Measurements from ENCODE around the gene PTPRG. TPM values are rescaled to one million over a fixed set of nuclear protein-coding genes. Genes with fewer than 3 reads are reported as not detected.

PTPRG gene
- polyA plus RNA-seq, 1 donor (not counting 4 experiments of a cell fraction or from before 2014, with no cell fraction given): 12.1 TPM

GRCh38 chr3:62015111-62015510, 453.7 kb downstream of the PTPRG start:
- no peak for FAIRE-seq
- Histone ChIP-seq H3K79me2 (ENCODE audit: control insufficient read depth, insufficient read depth, low read length) (no peaks in the 10 kb centered on the region), H4K20me1 (ENCODE audit: control insufficient read depth, extremely low read depth, insufficient read depth, low read length) (no peaks in the 10 kb centered on the region)

GRCh38 chr3:62019906-62020305, 458.5 kb downstream of the PTPRG start:
- H4K20me1 ChIP-seq (ENCODE audit: control insufficient read depth, extremely low read depth, insufficient read depth, low read length): no peaks in the 10 kb centered on the region
- H3K27me3 ChIP-seq (ENCODE audit: control insufficient read depth, extremely low read depth, insufficient read depth, low read length): no peaks in the 10 kb centered on the region
- no peaks in the 10 kb centered on the region for H3K4me1 ChIP-seq (ENCODE audit: control insufficient read depth, extremely low read depth, insufficient read depth, low read length)
- no peaks in the 10 kb centered on the region for H3K79me2 ChIP-seq (ENCODE audit: control insufficient read depth, insufficient read depth, low read length)
- H3K9me1 ChIP-seq (ENCODE audit: control insufficient read depth, extremely low read depth, insufficient read depth, low read length): no peaks in the 10 kb centered on the region
- H3K36me3 ChIP-seq (ENCODE audit: control insufficient read depth in 2 of 2, extremely low read depth in 1 of 2, insufficient read depth in 2 of 2, low read length in 2 of 2): no peaks in the 10 kb centered on the region
- no peak for TF ChIP-seq EZH2 (IDR thresholded peaks at IDR 0.05; ENCODE audit: low read length)
- no peak overlapping the region for H3K4me3 ChIP-seq (ENCODE audit: control insufficient read depth in 2 of 3, extremely low read depth in 1 of 3, insufficient read depth in 2 of 3, low read depth in 1 of 3, low read length in 3 of 3)
- H3K27ac ChIP-seq (ENCODE audit: control insufficient read depth, insufficient read depth, low read length): no peak overlapping the region
- dilution Hi-C loops (cut with MboI; ENCODE audit: extremely low pct_ligation_motif_present, low sequenced_read_pairs): no loop called here
- H2AFZ ChIP-seq (ENCODE audit: control insufficient read depth, low read length): no peak overlapping the region
- DNase-seq (ENCODE audit: low read depth, low spot score) (no peak), FAIRE-seq (no peak)
- H3K9me3 ChIP-seq (ENCODE audit: control insufficient read depth, low read depth, low read length): no peaks in the 10 kb centered on the region
- H3K4me2 ChIP-seq (ENCODE audit: control insufficient read depth, extremely low read depth, insufficient read depth, low read depth, low read length): no peak overlapping the region
- no peak overlapping the region for H3K9ac ChIP-seq (ENCODE audit: control insufficient read depth, extremely low read depth, insufficient read depth, low read length)

More at GRCh38 chr3:62015111-62015510, 453.7 kb downstream of the PTPRG start:
- no peak for DNase-seq (ENCODE audit: low read depth, low spot score)
- Histone ChIP-seq H3K4me3 (ENCODE audit: control insufficient read depth in 2 of 3, extremely low read depth in 1 of 3, insufficient read depth in 2 of 3, low read depth in 1 of 3, low read length in 3 of 3) (no peak overlapping the region), H2AFZ (ENCODE audit: control insufficient read depth, low read length) (no peak overlapping the region), H3K9me3 (ENCODE audit: control insufficient read depth, low read depth, low read length) (no peaks in the 10 kb centered on the region), H3K27ac (ENCODE audit: control insufficient read depth, insufficient read depth, low read length) (no peak overlapping the region), H3K36me3 (ENCODE audit: control insufficient read depth in 2 of 2, extremely low read depth in 1 of 2, insufficient read depth in 2 of 2, low read length in 2 of 2) (no peaks in the 10 kb centered on the region), H3K27me3 (ENCODE audit: control insufficient read depth, extremely low read depth, insufficient read depth, low read length) (no peaks in the 10 kb centered on the region), H3K9ac (ENCODE audit: control insufficient read depth, extremely low read depth, insufficient read depth, low read length) (no peak overlapping the region), H3K4me1 (ENCODE audit: control insufficient read depth, extremely low read depth, insufficient read depth, low read length) (no peaks in the 10 kb centered on the region), H3K4me2 (ENCODE audit: control insufficient read depth, extremely low read depth, insufficient read depth, low read depth, low read length) (no peak overlapping the region), H3K9me1 (ENCODE audit: control insufficient read depth, extremely low read depth, insufficient read depth, low read length) (no peaks in the 10 kb centered on the region)
- dilution Hi-C loops (cut with MboI; ENCODE audit: extremely low pct_ligation_motif_present, low sequenced_read_pairs): no loop called here
- TF ChIP-seq EZH2 (IDR thresholded peaks at IDR 0.05; ENCODE audit: low read length): no peak
- TF ChIP-seq CTCF (optimal IDR thresholded peaks at IDR 0.05 in 1 of 3, IDR thresholded peaks at IDR 0.05 in 1 of 3, conservative IDR thresholded peaks at IDR 0.05 in 1 of 3; ENCODE audit: extremely low read depth in 1 of 3, insufficient read depth in 2 of 3, low read length in 3 of 3): no peak

GRCh38 chr3:62020706-62021105, 459.3 kb downstream of the PTPRG start:
- H3K79me2 ChIP-seq (ENCODE audit: control insufficient read depth, insufficient read depth, low read length): no peaks in the 10 kb centered on the region
- H3K27ac ChIP-seq (ENCODE audit: control insufficient read depth, insufficient read depth, low read length): no peak overlapping the region
- H3K4me3 ChIP-seq (ENCODE audit: control insufficient read depth in 2 of 3, extremely low read depth in 1 of 3, insufficient read depth in 2 of 3, low read depth in 1 of 3, low read length in 3 of 3): no peak overlapping the region
- H3K36me3 ChIP-seq (ENCODE audit: control insufficient read depth in 2 of 2, extremely low read depth in 1 of 2, insufficient read depth in 2 of 2, low read length in 2 of 2): no peaks in the 10 kb centered on the region
- H3K9ac ChIP-seq (ENCODE audit: control insufficient read depth, extremely low read depth, insufficient read depth, low read length): no peak overlapping the region
- TF ChIP-seq CTCF (optimal IDR thresholded peaks at IDR 0.05 in 1 of 3, IDR thresholded peaks at IDR 0.05 in 1 of 3, conservative IDR thresholded peaks at IDR 0.05 in 1 of 3; ENCODE audit: extremely low read depth in 1 of 3, insufficient read depth in 2 of 3, low read length in 3 of 3) (no peak), EZH2 (IDR thresholded peaks at IDR 0.05; ENCODE audit: low read length) (no peak)
- no peaks in the 10 kb centered on the region for H3K4me1 ChIP-seq (ENCODE audit: control insufficient read depth, extremely low read depth, insufficient read depth, low read length)
- no peak overlapping the region for H2AFZ ChIP-seq (ENCODE audit: control insufficient read depth, low read length)
- no peak overlapping the region for H3K4me2 ChIP-seq (ENCODE audit: control insufficient read depth, extremely low read depth, insufficient read depth, low read depth, low read length)
- DNase-seq (ENCODE audit: low read depth, low spot score) (no peak), FAIRE-seq (no peak)
- no peaks in the 10 kb centered on the region for H4K20me1 ChIP-seq (ENCODE audit: control insufficient read depth, extremely low read depth, insufficient read depth, low read length)
- H3K27me3 ChIP-seq (ENCODE audit: control insufficient read depth, extremely low read depth, insufficient read depth, low read length): no peaks in the 10 kb centered on the region
- dilution Hi-C loops (cut with MboI; ENCODE audit: extremely low pct_ligation_motif_present, low sequenced_read_pairs): no loop called here
- no peaks in the 10 kb centered on the region for H3K9me1 ChIP-seq (ENCODE audit: control insufficient read depth, extremely low read depth, insufficient read depth, low read length)
- no peaks in the 10 kb centered on the region for H3K9me3 ChIP-seq (ENCODE audit: control insufficient read depth, low read depth, low read length)

Measured in keratinocyte (primary cell).